IPS DF 6.9 (cell line): ENCODE measurements around the gene RASGRF2.

ENCODE experiments used
- DNase-seq: peaks from one replicate; pipeline ENCODE4 v3.0.0-alpha.2; 2013; ENCODE audit warnings: low read depth, low spot score
- H3K27ac ChIP-seq: one replicate; pipeline ENCODE4 v1.5.1; 2013; ENCODE audit warnings: low read length, control low read depth
- H3K27me3 ChIP-seq: 2 replicates; pipeline ENCODE4 v1.6.1; 2013; ENCODE audit warnings: mild to moderate bottlenecking, low read length; ENCODE audit not compliant: control insufficient read depth, insufficient read depth
- H3K36me3 ChIP-seq: 2 replicates; pipeline ENCODE4 v1.6.1; 2013; ENCODE audit warnings: low read length; ENCODE audit not compliant: control insufficient read depth, insufficient read depth
- H3K4me1 ChIP-seq: 2 replicates; pipeline ENCODE4 v1.6.1; 2013; ENCODE audit warnings: low read length; ENCODE audit not compliant: control insufficient read depth, insufficient read depth
- H3K4me3 ChIP-seq: 2 replicates; pipeline ENCODE4 v1.5.1; 2013; ENCODE audit warnings: mild to moderate bottlenecking, low read length
- H3K9me3 ChIP-seq: 2 replicates; pipeline ENCODE4 v1.6.1; 2013; ENCODE audit warnings: low read length, inconsistent platforms; ENCODE audit not compliant: control insufficient read depth, insufficient read depth
- WGBS: extraction: QIAGEN DNeasy Blood & Tissue Kit; methylation state at CpG from one replicate; pipeline ENCODE4 v1.1.7; 2013; ENCODE audit warnings: mixed read lengths, missing lambda C conversion rate; ENCODE audit not compliant: insufficient read length, insufficient coverage; 5-methylcytosine and 5-hydroxymethylcytosine counted together

RASGRF2 gene

DNA sequence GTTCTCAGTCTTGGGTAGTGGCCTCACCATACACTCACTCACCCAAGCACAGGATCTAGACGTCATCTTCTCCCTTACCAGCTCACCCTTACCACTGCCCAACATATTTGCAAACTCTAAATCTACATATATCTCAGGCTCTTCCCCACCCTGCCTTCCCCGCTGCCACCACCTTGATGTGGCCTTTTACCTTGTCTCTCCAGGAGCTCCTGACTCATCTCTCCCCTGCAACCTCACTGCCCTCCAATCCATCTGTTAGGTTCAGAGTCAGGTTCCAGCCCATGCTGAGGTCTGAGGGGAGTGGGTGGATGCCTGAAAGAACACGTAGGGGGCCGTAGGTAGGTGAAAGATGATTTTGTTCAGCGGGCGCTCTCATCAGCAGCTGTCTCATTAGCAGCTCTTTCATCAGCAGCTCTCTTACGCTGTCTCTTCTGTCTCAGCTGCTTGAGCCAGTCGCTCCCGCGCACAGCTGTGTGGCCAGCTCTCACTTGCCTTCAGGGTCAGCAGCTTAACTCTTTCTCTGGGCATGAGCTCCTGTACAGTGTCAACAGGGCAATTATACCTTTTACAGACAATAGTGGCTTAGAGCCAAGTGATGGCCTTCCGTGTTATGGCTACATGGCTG lies 249.8 kb downstream of the RASGRF2 start:
- no peak for DNase-seq
- WGBS = no CpG with 5 or more reads among the region's 11 CpGs

DNA sequence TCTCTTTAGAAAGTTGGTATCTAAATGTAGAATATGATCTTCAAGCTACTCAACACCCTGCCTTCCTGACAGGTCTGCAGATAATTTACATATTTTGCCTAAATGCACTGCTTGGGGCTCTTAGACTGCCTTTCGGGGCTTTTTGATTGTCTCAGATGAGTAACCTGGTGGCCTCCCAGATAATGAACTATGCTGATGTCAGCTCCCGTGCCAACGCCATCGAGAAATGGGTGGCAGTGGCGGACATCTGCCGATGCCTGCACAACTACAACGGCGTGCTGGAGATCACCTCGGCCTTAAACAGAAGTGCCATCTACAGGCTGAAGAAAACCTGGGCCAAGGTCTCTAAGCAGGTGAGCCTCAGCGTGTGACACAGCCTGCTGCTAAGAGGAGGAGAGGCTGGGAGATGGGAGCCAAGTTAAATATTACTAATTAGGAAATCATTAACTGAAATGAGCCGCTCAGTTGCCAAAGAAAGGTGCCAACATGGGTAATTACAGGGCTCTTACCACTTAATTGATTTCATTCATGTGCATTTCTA lies 252.1 kb downstream of the RASGRF2 start:
- Histone ChIP-seq H3K9me3 (no peaks in the 10 kb centered on the region), H3K27ac (no peak overlapping the region), H3K4me3 (no peak overlapping the region), H3K27me3 (no peaks in the 10 kb centered on the region), H3K36me3 (0 out of 2 replicates have a peak, but pooled peaks cover 2% of the 10 kb centered on the region), H3K4me1 (no peaks in the 10 kb centered on the region)
- DNase-seq = no peak
- WGBS = no CpG with 5 or more reads among the region's 11 CpGs

More for the DNA sequence above, 249.8 kb downstream of the RASGRF2 start:
- H3K9me3 ChIP-seq = no peaks in the 10 kb centered on the region
- H3K36me3 ChIP-seq = 0 out of 2 replicates have a peak, but pooled peaks cover 2% of the 10 kb centered on the region
- H3K4me1 ChIP-seq = no peaks in the 10 kb centered on the region
- no peaks in the 10 kb centered on the region for H3K27me3 ChIP-seq
- H3K4me3 ChIP-seq = no peak overlapping the region
- H3K27ac ChIP-seq = no peak overlapping the region

DNA sequence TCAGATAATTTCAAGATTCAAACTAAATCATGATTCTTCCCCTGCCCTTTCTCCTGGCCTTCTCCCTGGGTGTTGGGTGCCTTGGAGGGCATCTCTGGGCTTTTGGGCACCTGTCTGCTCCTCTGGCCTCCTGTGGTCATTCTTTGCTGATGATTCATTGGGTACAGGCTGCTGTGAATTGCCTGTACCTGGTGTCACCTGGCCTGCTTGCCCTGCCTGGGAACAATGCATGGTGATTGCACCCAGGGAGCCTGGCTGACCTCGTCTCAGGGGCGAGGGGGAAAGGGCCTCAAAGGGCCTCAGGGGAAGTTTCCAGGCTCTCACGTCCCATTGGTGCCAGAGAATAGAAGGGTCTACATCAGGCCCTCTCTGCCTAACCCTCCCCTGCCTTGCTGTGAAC lies 252.9 kb downstream of the RASGRF2 start:
- Histone ChIP-seq H3K4me3 (no peak overlapping the region), H3K27me3 (no peaks in the 10 kb centered on the region), H3K4me1 (no peaks in the 10 kb centered on the region), H3K27ac (no peak overlapping the region), H3K36me3 (0 out of 2 replicates have a peak, but pooled peaks cover 2% of the 10 kb centered on the region), H3K9me3 (no peaks in the 10 kb centered on the region)
- no CpG with 5 or more reads among the region's 3 CpGs for WGBS
- DNase-seq = no peak

DNA sequence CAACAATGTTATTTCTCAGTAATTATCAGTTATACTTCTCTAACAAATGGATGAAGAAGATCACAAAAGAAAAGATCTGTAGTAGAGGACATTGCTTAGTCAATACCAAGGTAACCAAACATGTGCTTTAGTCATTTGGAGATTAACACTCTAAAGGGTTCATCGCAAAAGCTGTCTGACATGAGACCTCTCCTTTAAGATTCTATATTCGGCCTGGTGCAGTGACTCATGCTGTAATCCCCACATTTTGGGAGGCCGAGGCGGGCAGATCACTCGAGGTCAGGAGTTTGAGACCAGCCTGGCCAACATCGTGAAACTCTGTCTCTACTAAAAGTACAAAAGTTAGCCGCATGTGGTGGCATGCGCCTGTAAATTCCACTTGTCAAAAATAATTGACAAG lies 254.7 kb downstream of the RASGRF2 start:
- no CpG with 5 or more reads among the region's 8 CpGs for WGBS
- no peaks in the 10 kb centered on the region for H3K4me1 ChIP-seq
- 0 out of 2 replicates have a peak, but pooled peaks cover 2% of the 10 kb centered on the region for H3K36me3 ChIP-seq
- no peak overlapping the region for H3K27ac ChIP-seq
- H3K9me3 ChIP-seq = no peaks in the 10 kb centered on the region
- H3K4me3 ChIP-seq = no peak overlapping the region
- no peak for DNase-seq
- H3K27me3 ChIP-seq = no peaks in the 10 kb centered on the region

DNA sequence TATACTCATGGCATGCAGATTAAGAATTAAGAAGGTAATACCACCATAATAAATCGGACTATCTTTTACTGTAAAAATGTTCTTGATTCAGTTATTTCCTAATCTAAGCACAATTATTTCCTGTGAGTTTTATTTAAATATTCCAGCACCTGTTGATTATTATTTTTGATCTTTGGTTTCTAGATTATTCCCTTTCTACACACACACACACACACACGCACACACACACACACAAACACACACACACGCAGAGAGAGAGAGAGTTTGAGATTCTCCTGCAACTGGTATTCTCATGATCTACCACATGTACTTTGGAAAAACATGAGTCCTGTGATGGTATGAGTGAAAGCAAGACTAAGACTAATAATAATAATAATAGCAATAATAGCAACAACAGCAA lies 256.0 kb downstream of the RASGRF2 start:
- WGBS = no CpG with 5 or more reads among the region's 3 CpGs
- Histone ChIP-seq H3K4me3 (no peak overlapping the region), H3K9me3 (no peaks in the 10 kb centered on the region), H3K27me3 (no peaks in the 10 kb centered on the region), H3K36me3 (0 out of 2 replicates have a peak, but pooled peaks cover 2% of the 10 kb centered on the region), H3K27ac (no peak overlapping the region), H3K4me1 (no peaks in the 10 kb centered on the region)
- DNase-seq = no peak

DNA sequence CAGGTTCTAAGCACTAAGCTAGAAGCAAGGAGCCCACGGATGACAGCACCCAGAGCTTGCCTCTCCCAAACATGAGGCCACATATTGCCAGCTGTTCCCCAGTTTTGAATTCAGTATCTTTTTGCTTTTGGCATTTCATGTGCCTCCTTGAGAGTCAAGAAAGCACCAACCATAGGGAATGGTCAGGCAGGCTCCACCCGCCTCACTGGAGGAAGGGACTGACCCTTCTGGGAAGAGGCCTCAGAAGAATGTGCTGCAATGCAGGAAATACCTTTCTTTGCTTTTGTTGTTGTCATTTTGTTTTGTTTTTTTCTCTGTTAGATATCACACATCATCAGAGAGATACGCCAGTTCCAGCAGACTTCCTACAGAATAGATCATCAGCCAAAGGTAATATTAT lies 259.2 kb downstream of the RASGRF2 start:
- no CpG with 5 or more reads among the region's 3 CpGs for WGBS
- no peak for DNase-seq
- Histone ChIP-seq H3K27ac (no peak overlapping the region), H3K27me3 (no peaks in the 10 kb centered on the region), H3K4me1 (no peaks in the 10 kb centered on the region), H3K36me3 (no peaks in the 10 kb centered on the region), H3K4me3 (no peak overlapping the region), H3K9me3 (no peaks in the 10 kb centered on the region)

DNA sequence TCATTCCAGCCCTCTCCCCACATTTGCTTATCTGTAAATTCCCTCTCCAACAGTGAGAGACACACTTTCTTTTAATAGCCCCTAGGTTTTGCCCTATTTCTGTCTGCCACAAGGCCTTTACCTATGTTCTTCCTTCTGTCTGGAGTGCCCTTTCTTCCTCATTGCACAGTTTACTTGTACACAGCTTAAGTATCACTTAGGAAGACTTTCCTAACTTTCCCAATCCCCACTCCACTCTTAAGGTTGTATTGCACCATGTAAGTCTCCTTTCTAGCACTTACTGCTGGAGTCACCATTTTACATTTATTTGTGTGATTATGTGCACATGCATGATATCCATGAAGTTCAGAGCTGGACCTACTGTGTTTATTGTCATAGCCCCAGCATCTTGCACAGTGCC lies 262.1 kb downstream of the RASGRF2 start:
- no peak for DNase-seq
- Histone ChIP-seq H3K27ac (no peak overlapping the region), H3K36me3 (no peaks in the 10 kb centered on the region), H3K4me1 (no peaks in the 10 kb centered on the region), H3K9me3 (no peaks in the 10 kb centered on the region), H3K27me3 (no peaks in the 10 kb centered on the region), H3K4me3 (no peak overlapping the region)

DNA sequence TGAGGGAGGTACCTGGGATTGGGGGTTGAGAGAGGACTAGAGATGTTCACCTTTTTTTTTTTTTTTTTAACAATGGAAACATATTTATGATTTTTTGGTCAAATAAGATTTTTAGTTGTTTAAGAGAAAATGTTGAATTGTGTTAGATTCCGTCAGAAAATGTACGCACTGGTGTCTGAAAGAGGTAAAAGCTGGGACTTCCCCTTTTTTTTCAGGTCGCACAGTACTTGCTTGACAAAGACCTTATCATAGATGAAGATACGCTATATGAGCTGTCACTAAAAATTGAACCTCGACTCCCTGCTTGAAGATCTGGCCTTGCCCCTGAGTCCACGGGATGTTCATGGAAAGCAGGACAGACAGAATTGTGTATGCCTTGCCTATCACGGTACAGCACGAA lies 265.3 kb downstream of the RASGRF2 start:
- WGBS = 100% methylated on average over 2 of the region's 8 CpGs
- DNase-seq = no peak
- Histone ChIP-seq H3K4me3 (no peak overlapping the region), H3K36me3 (no peaks in the 10 kb centered on the region), H3K27ac (no peak overlapping the region), H3K27me3 (no peaks in the 10 kb centered on the region), H3K9me3 (no peaks in the 10 kb centered on the region), H3K4me1 (no peaks in the 10 kb centered on the region)

DNA sequence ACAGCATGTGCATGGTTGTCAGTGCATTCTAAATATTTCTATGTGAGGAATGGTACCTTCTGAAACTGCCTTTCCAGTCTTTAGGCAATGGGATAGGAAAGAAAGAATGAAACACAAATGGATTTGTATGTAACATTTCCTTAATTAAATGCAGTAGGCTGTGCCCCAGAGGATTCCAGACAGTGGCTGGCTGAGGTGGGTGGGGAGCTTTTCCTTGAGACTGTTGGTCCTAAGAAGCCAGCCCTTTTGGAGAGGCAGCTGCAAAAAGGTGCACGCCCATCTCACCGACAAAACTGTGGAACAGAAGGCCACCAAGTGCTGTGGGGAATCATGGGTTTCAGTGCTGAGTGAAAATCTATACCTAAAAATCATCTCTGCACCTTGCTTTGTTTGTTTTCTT lies 266.1 kb downstream of the RASGRF2 start:
- DNase-seq = no peak
- no peak overlapping the region for H3K4me3 ChIP-seq
- no peaks in the 10 kb centered on the region for H3K4me1 ChIP-seq
- H3K27ac ChIP-seq = no peak overlapping the region
- WGBS = no CpG with 5 or more reads among the region's 2 CpGs
- no peaks in the 10 kb centered on the region for H3K36me3 ChIP-seq
- H3K9me3 ChIP-seq = no peaks in the 10 kb centered on the region
- H3K27me3 ChIP-seq = no peaks in the 10 kb centered on the region

DNA sequence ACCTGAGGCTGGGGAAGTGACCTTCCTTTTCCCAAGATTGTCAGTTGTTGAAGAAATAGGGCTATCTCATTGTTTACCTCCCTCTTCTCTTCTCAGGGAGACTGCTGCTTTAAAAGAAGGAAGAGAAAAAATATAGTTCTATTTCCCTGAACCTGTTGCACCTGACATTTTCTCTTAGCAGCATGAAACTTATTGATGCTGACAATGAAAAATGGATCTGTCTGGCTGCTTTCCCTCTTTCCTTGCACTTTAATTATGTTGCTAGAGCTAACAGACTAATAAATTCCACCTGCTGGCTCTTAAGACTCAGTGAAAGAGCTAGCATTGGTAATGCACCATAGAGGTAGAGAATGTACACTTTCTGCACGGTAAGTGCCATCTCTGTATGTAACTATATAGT lies 266.8 kb downstream of the RASGRF2 start:
- no peaks in the 10 kb centered on the region for H3K27me3 ChIP-seq
- DNase-seq = no peak
- H3K9me3 ChIP-seq = no peaks in the 10 kb centered on the region
- WGBS = no CpG with 5 or more reads among the region's 1 CpG
- H3K27ac ChIP-seq = no peak overlapping the region
- H3K4me1 ChIP-seq = no peaks in the 10 kb centered on the region
- H3K36me3 ChIP-seq = no peaks in the 10 kb centered on the region
- H3K4me3 ChIP-seq = no peak overlapping the region

DNA sequence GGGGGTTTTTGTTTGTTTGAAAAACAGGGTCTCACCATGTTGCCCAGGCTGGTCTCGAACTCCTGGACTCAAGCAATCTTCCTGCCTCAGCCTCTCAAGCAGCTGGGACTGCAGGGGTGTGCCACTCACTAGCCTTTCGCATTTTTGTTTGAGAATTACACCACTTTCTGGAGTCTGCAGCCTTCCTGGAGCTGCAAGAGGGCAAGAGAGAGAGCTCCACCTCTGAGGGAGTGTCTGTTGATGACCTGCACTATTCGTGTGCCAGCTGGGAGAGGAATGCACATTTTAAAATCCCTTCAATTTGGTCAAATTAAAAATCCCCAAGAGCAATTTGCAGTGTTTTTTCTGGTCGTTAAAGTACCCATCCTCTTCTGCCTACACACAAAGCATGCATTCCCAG lies 267.9 kb downstream of the RASGRF2 start:
- Histone ChIP-seq H3K4me1 (peaks cover 3% of the 10 kb centered on the region; the same call in 1 of the 2 replicates), H3K36me3 (no peaks in the 10 kb centered on the region), H3K27me3 (no peaks in the 10 kb centered on the region), H3K9me3 (no peaks in the 10 kb centered on the region), H3K4me3 (no peak overlapping the region), H3K27ac (no peak overlapping the region)
- DNase-seq = no peak
- no CpG with 5 or more reads among the region's 4 CpGs for WGBS
